ENCODE results near the gene CSRP1. TPM values are rescaled to one million over a fixed set of nuclear protein-coding genes. Genes with fewer than 3 reads are reported as not detected.
"Not testable (repeated sequence)": the region's sequence is repeated elsewhere in the genome, so short reads cannot be mapped to it uniquely, and the experiment has no call there.

Gene CSRP1
- total RNA-seq, 1 donor from 2014 or later = 29.5 TPM

DNA sequence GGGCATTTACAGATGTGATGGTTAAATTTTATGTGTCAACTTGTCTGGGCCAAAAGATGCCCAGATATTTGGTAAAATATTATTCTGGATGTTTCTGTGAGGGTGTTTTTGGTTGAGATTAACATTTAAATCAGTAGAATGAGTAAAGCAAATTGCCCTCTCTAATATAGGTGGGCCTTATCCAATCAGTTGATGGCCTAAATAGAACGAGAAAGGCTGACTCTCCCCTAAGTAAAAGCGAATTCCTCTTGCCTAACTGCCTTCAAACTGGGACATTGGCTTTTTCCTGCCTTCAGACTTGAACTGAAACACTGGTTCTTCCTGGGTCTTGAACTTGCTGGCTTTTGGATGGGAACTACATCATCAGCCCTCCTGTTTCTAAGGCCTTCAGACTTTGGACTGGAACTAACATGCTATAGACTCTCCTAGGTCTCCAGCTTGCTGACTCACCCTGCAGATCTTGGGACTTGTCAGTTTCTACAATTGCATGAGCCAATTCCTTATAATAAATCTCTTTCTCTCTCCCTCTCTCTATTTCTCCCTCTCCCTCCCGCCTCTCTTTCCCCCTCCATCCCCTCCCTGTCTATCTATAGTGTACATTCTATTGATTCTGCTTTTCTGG lies 21.8 kb upstream of the CSRP1 start:
- H3K4me3 Mint-ChIP-seq = no peak overlapping the region
- ChIA-PET POLR2A (no interaction called here), CTCF (interaction anchor here (0.6 to 2.4 kb wide), 3 partner anchors 12 to 28 kb away, joined by 3 to 8 read pairs (median 6); no protein-coding TSS in a partner anchor)
- peaks cover 16% of the 10 kb centered on the region for H3K36me3 Mint-ChIP-seq (ENCODE audit: low read depth)
- DNase-seq (no peak), ATAC-seq (ENCODE audit: low read depth) (no peak)
- peaks cover 3% of the 10 kb centered on the region for H3K9me3 Mint-ChIP-seq
- no peaks in the 10 kb centered on the region for H3K4me1 Mint-ChIP-seq
- intact Hi-C loops (cut with micrococcal nuclease) = no loop called here
- peaks cover 3% of the 10 kb centered on the region for H3K27me3 Mint-ChIP-seq
- TF ChIP-seq, protein P1, sequence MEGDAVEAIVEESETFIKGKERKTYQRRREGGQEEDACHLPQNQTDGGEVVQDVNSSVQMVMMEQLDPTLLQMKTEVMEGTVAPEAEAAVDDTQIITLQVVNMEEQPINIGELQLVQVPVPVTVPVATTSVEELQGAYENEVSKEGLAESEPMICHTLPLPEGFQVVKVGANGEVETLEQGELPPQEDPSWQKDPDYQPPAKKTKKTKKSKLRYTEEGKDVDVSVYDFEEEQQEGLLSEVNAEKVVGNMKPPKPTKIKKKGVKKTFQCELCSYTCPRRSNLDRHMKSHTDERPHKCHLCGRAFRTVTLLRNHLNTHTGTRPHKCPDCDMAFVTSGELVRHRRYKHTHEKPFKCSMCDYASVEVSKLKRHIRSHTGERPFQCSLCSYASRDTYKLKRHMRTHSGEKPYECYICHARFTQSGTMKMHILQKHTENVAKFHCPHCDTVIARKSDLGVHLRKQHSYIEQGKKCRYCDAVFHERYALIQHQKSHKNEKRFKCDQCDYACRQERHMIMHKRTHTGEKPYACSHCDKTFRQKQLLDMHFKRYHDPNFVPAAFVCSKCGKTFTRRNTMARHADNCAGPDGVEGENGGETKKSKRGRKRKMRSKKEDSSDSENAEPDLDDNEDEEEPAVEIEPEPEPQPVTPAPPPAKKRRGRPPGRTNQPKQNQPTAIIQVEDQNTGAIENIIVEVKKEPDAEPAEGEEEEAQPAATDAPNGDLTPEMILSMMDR (IDR thresholded peaks at IDR 0.05) = no peak
- H3K27ac Mint-ChIP-seq = no peak overlapping the region

DNA sequence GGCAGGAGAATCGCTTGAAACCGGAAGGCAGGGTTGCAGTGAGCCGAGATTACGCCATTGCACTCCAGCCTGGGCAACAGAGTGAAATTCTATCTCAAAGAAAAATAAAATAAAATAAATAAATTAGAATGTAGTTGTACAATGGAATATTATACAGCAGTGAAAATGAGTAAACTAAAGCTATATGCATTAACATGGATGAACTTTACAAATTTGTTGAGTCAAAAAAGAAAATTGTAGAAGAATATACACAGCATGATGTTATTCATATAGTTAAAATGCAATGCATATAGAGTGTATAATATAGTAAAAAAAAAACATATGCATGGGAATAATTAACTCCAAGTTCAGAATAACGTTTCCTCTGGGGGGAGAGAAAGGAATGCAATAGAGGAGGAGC lies 21.0 kb upstream of the CSRP1 start:
- H3K27ac Mint-ChIP-seq = no peak overlapping the region
- peaks cover 3% of the 10 kb centered on the region for H3K9me3 Mint-ChIP-seq
- H3K36me3 Mint-ChIP-seq (ENCODE audit: low read depth) = peaks cover 17% of the 10 kb centered on the region
- POLR2A ChIA-PET = no interaction called here
- H3K4me3 Mint-ChIP-seq = no peak overlapping the region
- DNase-seq (no peak), ATAC-seq (ENCODE audit: low read depth) (no peak)
- intact Hi-C loops (cut with micrococcal nuclease) = no loop called here
- H3K4me1 Mint-ChIP-seq = no peaks in the 10 kb centered on the region
- CTCF ChIA-PET = interaction anchor here (0.6 to 1.8 kb wide), 2 partner anchors 15 to 27 kb away, joined by 3 to 6 read pairs; no protein-coding TSS in a partner anchor
- H3K27me3 Mint-ChIP-seq = peaks cover 3% of the 10 kb centered on the region
- TF ChIP-seq, protein P1 (IDR thresholded peaks at IDR 0.05) = no peak

DNA sequence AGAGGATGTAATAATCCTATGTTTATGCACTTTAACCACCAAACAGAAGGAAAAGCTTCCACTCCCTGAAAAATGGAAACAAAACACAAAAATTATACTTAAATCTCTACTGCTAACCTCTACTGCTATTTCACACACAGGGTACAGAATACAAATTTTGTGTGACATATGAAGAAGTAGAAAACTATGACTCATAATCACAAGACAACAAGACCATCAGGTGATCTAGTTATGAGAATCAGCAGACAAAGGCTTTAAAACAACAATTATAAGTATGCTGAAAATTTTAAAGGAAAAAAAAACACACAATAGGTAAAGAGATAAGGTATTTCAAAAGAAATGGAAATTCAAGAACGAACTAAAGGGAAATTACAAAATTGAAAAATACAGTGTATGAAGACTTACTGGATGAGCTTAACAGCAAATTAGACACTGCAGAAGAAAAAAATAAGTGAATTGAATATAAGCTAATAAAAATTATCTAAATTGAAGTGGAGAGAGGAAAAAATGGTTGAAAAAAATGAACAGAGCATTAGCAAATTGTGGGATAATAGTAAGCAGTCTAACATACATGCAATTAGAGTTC lies 18.4 kb upstream of the CSRP1 start:
- H3K27me3 Mint-ChIP-seq = no peaks in the 10 kb centered on the region
- TF ChIP-seq, protein P1 (IDR thresholded peaks at IDR 0.05) = no peak
- ATAC-seq (ENCODE audit: low read depth) = no peak
- no peak for DNase-seq
- no peak overlapping the region for H3K4me3 Mint-ChIP-seq
- H3K9me3 Mint-ChIP-seq = peaks cover 6% of the 10 kb centered on the region
- H3K4me1 Mint-ChIP-seq = no peaks in the 10 kb centered on the region
- no peak overlapping the region for H3K27ac Mint-ChIP-seq
- H3K36me3 Mint-ChIP-seq (ENCODE audit: low read depth) = peaks cover 21% of the 10 kb centered on the region
- ChIA-PET POLR2A (no interaction called here), CTCF (no interaction called here)
- intact Hi-C loops (cut with micrococcal nuclease) = no loop called here

DNA sequence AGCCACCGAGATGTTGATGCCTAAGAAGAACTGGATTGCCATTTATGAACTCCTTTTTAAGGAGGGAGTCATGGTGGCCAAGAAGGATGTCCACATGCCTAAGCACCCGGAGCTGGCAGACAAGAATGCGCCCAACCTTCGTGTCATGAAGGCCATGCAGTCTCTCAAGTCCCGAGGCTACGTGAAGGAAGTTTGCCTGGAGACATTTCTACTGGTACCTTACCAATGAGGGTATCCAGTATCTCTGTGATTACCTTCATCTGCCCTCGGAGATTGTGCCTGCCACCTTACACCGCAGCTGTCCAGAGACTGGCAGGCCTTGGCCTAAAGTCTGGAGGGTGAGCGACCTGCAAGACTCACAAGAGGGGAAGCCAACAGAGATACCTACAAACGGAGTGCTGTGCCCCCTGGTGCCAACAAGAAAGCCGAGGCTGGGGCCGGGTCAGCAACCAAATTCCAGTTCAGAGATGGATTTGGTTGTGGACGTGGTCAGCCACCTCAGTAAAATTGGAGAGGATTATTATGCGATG lies 13.2 kb upstream of the CSRP1 start:
- H3K27me3 Mint-ChIP-seq; H3K4me3 Mint-ChIP-seq; H3K9me3 Mint-ChIP-seq; POLR2A ChIA-PET; intact Hi-C loops (cut with micrococcal nuclease); H3K27ac Mint-ChIP-seq; ATAC-seq (ENCODE audit: low read depth); H3K4me1 Mint-ChIP-seq; DNase-seq: not testable (repeated sequence)
- CTCF ChIA-PET = interaction anchor here (1.3 kb wide), 1 partner anchor 38 kb away, joined by 4 read pairs; no protein-coding TSS in a partner anchor
- peaks cover 18% of the 10 kb centered on the region for H3K36me3 Mint-ChIP-seq (ENCODE audit: low read depth)

DNA sequence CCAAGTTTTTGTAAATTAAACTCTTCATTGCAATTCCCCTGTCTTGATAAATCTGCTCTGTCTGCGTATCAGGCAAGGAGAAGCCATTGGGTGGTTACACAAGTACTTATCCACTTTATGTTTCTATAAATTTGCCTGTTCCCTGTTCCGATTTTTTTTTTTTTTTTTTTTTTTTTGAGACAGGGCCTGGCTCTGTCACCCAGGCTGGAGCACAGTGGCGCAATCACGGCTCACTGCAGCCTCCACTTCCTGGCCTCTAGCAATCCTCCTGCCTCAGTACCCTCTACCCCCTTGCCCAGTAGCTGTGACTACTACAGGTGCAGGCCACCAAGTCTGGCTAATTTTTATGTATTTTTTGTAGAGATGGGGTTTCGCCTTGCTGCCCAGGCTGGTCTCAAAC lies 11.1 kb upstream of the CSRP1 start:
- Mint-ChIP-seq H3K27me3 (no peaks in the 10 kb centered on the region), H3K4me1 (no peaks in the 10 kb centered on the region), H3K9me3 (peaks cover 3% of the 10 kb centered on the region), H3K4me3 (no peak overlapping the region), H3K36me3 (ENCODE audit: low read depth) (peaks cover 12% of the 10 kb centered on the region), H3K27ac (no peak overlapping the region)
- DNase-seq (no peak), ATAC-seq (ENCODE audit: low read depth) (no peak)
- ChIA-PET POLR2A (no interaction called here), CTCF (no interaction called here)
- TF ChIP-seq, protein P1 (IDR thresholded peaks at IDR 0.05) = no peak
- intact Hi-C loops (cut with micrococcal nuclease) = no loop called here
